Peyer's patch (tissue), 4 donors: ENCODE data around the gene TVP23C. TPM values are rescaled to one million over a fixed set of nuclear protein-coding genes. Genes with fewer than 3 reads are reported as not detected.

ENCODE experiments used
- DNase-seq, 3 donors: peaks; one replicate each; pipeline ENCODE4 v3.0.0-alpha.2; 2017 to 2019
- H3K27ac ChIP-seq, 4 donors: fragments of 200-600 bp; sonication (generic); one replicate each; pipeline ENCODE4 v1.5.1; 2016 to 2019
- H3K27me3 ChIP-seq, 2 donors: fragments of 200-600 bp; sonication (generic); one replicate each; pipeline ENCODE4 v1.5.1; 2019
- H3K36me3 ChIP-seq, 3 donors: fragments of 200-600 bp; sonication (generic); one replicate each; pipeline ENCODE4 v1.5.1; 2016 to 2019
- H3K4me1 ChIP-seq, 4 donors: fragments of 200-600 bp; sonication (generic); one replicate each; pipeline ENCODE4 v1.5.1; 2016 to 2019
- H3K4me3 ChIP-seq, 4 donors: fragments of 200-600 bp; sonication (generic); 1 replicate in 3 of 4; 2 replicates in 1 of 4; pipeline ENCODE4 v1.5.1; 2016 to 2019; ENCODE audit warnings: mild to moderate bottlenecking in 1 of 4
- H3K9me3 ChIP-seq, 4 donors: fragments of 200-600 bp; sonication (generic); one replicate each; pipeline ENCODE4 v1.5.1; 2016 to 2019; ENCODE audit warnings: mild to moderate bottlenecking in 1 of 4
- POLR2A ChIP-seq, 2 donors: fragments of 450-650 bp; IDR thresholded peaks; one replicate each; pipeline ENCODE4 v1.5.1; 2017; ENCODE audit warnings: antibody characterized with exemption in 2 of 2, mild to moderate bottlenecking in 2 of 2, moderate library complexity in 2 of 2
- total RNA-seq, 4 donors: library from RNA; depleted of rRNA; stranded (reverse); fragments of >200 nt; gene quantifications; one replicate each; pipeline ENCODE4 v1.1.0, GENCODE V29; 2016
- TF ChIP-seq, protein P1 (sequence below), 6 experiments: fragments of 450-650 bp in 4 of 6; fragments of 200-600 bp in 2 of 6; sonication (generic) in 1 of 6; IDR thresholded peaks; one replicate each; pipeline ENCODE4 v1.5.1; 2017 to 2019; ENCODE audit warnings: antibody characterized with exemption in 6 of 6, mild to moderate bottlenecking in 3 of 6, moderate library complexity in 1 of 6

The TVP23C gene
- total RNA-seq, 4 donors from 2014 or later, result 17.3 to 53.2 (median 31.0) TPM

DNA sequence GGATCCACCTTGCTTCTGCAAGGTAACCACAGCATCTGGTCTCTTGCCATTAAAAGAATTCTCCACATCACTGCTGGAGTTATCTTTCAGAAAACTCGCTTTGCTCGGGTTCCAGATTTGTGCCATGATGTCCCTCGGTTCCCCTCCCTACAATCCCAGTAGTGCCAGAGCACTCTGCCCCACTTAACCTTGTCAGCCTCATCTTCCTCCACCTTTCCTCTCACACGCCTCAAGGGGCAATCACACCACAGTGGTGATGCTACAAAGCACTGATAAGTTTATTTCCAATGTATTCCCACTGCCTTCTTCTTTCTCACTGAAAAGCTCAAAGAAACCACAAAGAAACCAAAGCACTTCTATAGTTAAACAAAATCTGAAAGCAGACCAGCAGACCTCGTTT, 84.4 kb downstream of the TVP23C start:
- Histone ChIP-seq H3K4me1 (peaks cover 0 to 22% (median 0%) of the 10 kb centered on the region in 4 donors), H3K27ac (no peak overlapping the region), H3K4me3 (no peak overlapping the region), H3K36me3 (no peaks in the 10 kb centered on the region), H3K9me3 (no peaks in the 10 kb centered on the region), H3K27me3 (no peaks in the 10 kb centered on the region)
- TF ChIP-seq POLR2A (IDR thresholded peaks at IDR 0.05), result no peak
- TF ChIP-seq, protein P1, sequence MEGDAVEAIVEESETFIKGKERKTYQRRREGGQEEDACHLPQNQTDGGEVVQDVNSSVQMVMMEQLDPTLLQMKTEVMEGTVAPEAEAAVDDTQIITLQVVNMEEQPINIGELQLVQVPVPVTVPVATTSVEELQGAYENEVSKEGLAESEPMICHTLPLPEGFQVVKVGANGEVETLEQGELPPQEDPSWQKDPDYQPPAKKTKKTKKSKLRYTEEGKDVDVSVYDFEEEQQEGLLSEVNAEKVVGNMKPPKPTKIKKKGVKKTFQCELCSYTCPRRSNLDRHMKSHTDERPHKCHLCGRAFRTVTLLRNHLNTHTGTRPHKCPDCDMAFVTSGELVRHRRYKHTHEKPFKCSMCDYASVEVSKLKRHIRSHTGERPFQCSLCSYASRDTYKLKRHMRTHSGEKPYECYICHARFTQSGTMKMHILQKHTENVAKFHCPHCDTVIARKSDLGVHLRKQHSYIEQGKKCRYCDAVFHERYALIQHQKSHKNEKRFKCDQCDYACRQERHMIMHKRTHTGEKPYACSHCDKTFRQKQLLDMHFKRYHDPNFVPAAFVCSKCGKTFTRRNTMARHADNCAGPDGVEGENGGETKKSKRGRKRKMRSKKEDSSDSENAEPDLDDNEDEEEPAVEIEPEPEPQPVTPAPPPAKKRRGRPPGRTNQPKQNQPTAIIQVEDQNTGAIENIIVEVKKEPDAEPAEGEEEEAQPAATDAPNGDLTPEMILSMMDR (IDR thresholded peaks at IDR 0.05), result no peak
- no peak for DNase-seq

DNA sequence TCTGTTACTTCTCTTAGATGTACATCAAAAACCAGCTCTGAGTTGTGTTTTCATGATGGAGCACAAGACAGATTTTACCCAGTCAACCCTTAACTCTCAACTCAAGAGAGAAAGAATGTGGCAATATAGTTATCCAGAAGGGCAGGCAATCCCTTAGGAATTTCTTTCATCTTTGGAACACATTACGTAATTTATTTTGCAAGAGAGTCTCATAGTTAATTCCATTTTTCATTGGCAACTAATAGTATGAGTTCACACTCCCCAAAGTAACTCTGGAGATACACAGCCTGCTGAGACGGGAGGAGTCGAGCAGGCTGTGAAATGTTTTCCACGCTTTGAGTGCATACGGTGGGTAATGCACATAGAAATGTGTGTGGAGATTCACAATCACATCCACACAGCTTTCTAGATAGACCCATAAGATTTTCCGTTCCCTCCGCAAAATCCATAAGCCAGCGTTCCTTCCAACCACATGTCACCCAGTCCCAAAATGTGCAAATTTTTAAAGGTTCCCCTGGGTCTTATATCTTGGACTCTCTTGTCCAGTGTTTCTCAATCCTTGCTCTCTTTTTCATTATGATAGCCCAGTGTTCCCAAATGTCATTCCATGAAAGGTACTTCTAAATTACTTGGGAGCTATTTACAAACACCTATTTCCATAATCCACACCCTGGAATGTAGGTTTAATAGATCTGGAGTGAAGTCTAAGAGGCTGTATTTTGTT, 87.5 kb downstream of the TVP23C start:
- peaks cover 0 to 34% (median 0%) of the 10 kb centered on the region in 4 donors for H3K4me1 ChIP-seq
- no peak for DNase-seq
- H3K27ac ChIP-seq, result no peak overlapping the region
- H3K27me3 ChIP-seq, result no peaks in the 10 kb centered on the region
- no peaks in the 10 kb centered on the region for H3K9me3 ChIP-seq
- no peak overlapping the region for H3K4me3 ChIP-seq
- H3K36me3 ChIP-seq, result no peaks in the 10 kb centered on the region
- TF ChIP-seq, protein P1 (IDR thresholded peaks at IDR 0.05), result no peak
- TF ChIP-seq POLR2A (IDR thresholded peaks at IDR 0.05), result no peak

DNA sequence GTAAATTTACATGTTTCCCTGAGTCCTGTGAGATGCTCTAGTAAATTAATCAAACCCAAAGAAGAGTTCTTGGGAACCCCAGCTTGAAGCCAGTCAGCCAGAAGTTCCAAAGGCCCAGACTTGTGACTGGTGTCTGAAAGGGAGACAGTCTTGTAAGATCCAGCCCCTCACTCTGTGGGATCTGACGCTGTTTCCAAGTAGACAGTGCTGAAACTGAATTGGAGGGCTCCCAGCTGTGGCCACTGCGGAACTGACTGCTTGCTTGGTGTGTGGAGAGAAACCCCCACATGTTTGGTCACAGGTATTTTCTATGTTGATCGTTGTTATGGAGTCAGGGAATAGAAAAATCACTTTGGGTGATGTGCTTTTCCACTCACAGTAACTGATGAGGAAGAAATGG, 90.4 kb downstream of the TVP23C start:
- Histone ChIP-seq H3K4me1 (peaks cover 0 to 41% (median 0%) of the 10 kb centered on the region in 4 donors), H3K36me3 (no peaks in the 10 kb centered on the region), H3K27ac (peak overlapping the region in 3 of 4 donors; percentile 41 to 74 (median 56)), H3K9me3 (no peaks in the 10 kb centered on the region), H3K4me3 (no peak overlapping the region), H3K27me3 (no peaks in the 10 kb centered on the region)
- DNase-seq, result no peak
- TF ChIP-seq, protein P1 (IDR thresholded peaks at IDR 0.05), result no peak

DNA sequence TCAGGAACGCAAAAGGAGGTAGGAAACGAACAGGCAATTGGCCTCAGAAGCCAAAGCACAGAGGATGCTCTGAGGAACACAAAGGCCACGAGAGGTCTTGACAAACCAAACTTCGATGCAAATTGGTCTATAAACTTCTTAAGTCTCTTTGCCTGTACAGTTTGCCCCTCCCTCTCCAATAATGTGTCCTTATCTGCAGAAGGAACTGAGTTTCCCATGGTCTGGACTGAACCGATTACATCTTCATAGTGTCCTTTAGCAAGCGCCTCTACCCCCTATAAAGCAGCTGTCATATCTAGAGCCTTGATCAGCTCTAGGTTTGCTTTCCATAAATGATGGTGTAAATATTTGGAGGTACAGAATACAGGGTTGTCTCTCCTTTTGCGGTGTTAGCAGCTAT, 92.7 kb downstream of the TVP23C start:
- Histone ChIP-seq H3K27me3 (no peaks in the 10 kb centered on the region), H3K36me3 (no peaks in the 10 kb centered on the region), H3K4me1 (peaks cover 0 to 41% (median 0%) of the 10 kb centered on the region in 4 donors), H3K27ac (peak overlapping the region in 1 of 4 donors; percentile 4), H3K4me3 (no peak overlapping the region), H3K9me3 (no peaks in the 10 kb centered on the region)
- DNase-seq, result no peak
- TF ChIP-seq, protein P1 (IDR thresholded peaks at IDR 0.05), result no peak
- TF ChIP-seq POLR2A (IDR thresholded peaks at IDR 0.05), result no peak

DNA sequence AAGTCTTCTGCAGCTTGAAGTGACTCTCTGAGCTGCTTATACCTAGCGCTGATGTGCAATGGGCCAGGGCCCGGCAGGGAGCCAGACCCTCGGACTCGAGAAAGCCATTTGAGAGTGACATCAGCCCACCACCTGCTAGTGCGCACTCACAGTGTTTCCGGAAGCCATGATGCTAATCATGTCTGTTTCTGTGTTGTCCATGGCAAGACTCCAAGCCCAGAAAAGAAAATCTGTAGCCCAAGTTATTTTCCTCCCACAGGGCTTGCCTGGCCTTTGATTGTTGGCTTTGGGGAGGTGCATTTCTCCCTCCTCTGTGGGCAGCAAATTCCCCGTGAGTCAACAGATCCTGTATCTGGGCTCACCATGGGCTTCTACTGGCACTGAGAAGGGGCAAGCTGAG, 94.0 kb downstream of the TVP23C start:
- H3K4me1 ChIP-seq, result peaks cover 0 to 41% (median 0%) of the 10 kb centered on the region in 4 donors

More for the DNA sequence above, 94.0 kb downstream of the TVP23C start:
- Histone ChIP-seq H3K27me3 (no peaks in the 10 kb centered on the region), H3K27ac (peak overlapping the region in 1 of 4 donors; percentile 80), H3K9me3 (no peaks in the 10 kb centered on the region), H3K4me3 (no peak overlapping the region), H3K36me3 (no peaks in the 10 kb centered on the region)
- TF ChIP-seq, protein P1 (IDR thresholded peaks at IDR 0.05), result no peak
- TF ChIP-seq POLR2A (IDR thresholded peaks at IDR 0.05), result no peak
- no peak for DNase-seq
